Activated CD4-positive, alpha-beta T cell treated with anti-CD3 and anti-CD28 coated beads for 1 hour (primary cell): Measurements from ENCODE around the gene TP53AIP1.

Experiments
- DNase-seq: peaks from one replicate; pipeline ENCODE4 v3.0.0-alpha.2; 2020

Gene TP53AIP1

GRCh38 chr11:128942817-128943427, at the start of gene TP53AIP1:
TP53AIP1 (minus strand) TSS chr11:128942871; CDS start chr11:128937818, 5,053 bp downstream.
- DNase-seq: no peak

- no peak for DNase-seq
Measured at GRCh38 chr11:128988242-128988970, 45.7 kb upstream of the TP53AIP1 start.

GRCh38 chr11:128985880-128986279, 43.2 kb upstream of the TP53AIP1 start:
- no peak for DNase-seq

GRCh38 chr11:128983023-128983422, 40.4 kb upstream of the TP53AIP1 start:
- DNase-seq: no peak

- no peak for DNase-seq
Measured at GRCh38 chr11:128981254-128981653, 38.6 kb upstream of the TP53AIP1 start.

- DNase-seq: no peak
Measured at GRCh38 chr11:128970598-128971190, 28.0 kb upstream of the TP53AIP1 start.

GRCh38 chr11:128968916-128969315, 26.2 kb upstream of the TP53AIP1 start:
- DNase-seq: no peak

GRCh38 chr11:128967578-128967977, 24.9 kb upstream of the TP53AIP1 start:
- no peak for DNase-seq

- no peak for DNase-seq
Measured at GRCh38 chr11:128965485-128965884, 22.8 kb upstream of the TP53AIP1 start.

- no peak for DNase-seq
Measured at GRCh38 chr11:128964463-128964930, 21.8 kb upstream of the TP53AIP1 start.

- no peak for DNase-seq
Measured at GRCh38 chr11:128963744-128964325, 21.2 kb upstream of the TP53AIP1 start.

GRCh38 chr11:128962896-128963295, 20.2 kb upstream of the TP53AIP1 start:
- no peak for DNase-seq

- DNase-seq: no peak
Measured at GRCh38 chr11:128961645-128962044, 19.0 kb upstream of the TP53AIP1 start.

GRCh38 chr11:128957202-128957482, 14.5 kb upstream of the TP53AIP1 start:
- DNase-seq: no peak

- no peak for DNase-seq
Measured at GRCh38 chr11:128956401-128957201, 13.9 kb upstream of the TP53AIP1 start.

- DNase-seq: no peak
Measured at GRCh38 chr11:128955636-128956035, 13.0 kb upstream of the TP53AIP1 start.

GRCh38 chr11:128953151-128953550, 10.5 kb upstream of the TP53AIP1 start:
- no peak for DNase-seq

GRCh38 chr11:128949791-128950454, 7.3 kb upstream of the TP53AIP1 start:
- DNase-seq: no peak

- DNase-seq: no peak
Measured at GRCh38 chr11:128948583-128948982, 5.9 kb upstream of the TP53AIP1 start.

GRCh38 chr11:128947773-128948172, 5.1 kb upstream of the TP53AIP1 start:
- no peak for DNase-seq

- no peak for DNase-seq
Measured at GRCh38 chr11:128946648-128947047, 4.0 kb upstream of the TP53AIP1 start.

- DNase-seq: no peak
Measured at GRCh38 chr11:128943428-128943976, 831 bp upstream of the TP53AIP1 start.
